ENCODE results near the gene LRRK2.
"Not testable (repeated sequence)": the region's sequence is repeated elsewhere in the genome, so short reads cannot be mapped to it uniquely, and the experiment has no call there.

Gene LRRK2

DNA sequence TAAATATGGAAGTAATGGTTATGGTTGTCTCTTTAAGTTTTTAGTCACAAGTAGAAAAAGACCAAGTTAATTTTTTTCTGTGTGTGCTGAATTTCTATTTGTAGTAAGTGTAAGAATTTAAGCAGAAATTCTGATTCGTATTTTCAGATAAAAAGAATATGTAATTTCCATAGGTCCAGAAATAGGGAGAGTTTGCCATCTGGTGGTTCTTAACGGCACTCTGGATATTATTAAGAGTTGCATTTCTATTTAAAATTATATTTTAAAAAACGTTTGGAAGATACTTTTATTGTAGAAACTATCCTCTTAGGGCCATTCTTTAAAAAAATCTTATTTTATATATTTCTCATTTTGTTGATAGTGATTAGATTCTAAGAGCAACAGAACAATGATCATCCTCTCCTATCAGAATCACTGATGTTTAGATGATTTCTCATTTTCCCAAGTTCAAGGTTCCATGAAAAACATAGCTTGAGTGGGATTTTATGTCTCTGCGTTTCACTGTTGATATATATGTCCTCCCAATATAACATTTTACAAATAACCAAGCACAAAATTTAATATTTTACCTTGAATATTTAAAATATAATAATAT is 88.3 kb downstream of the LRRK2 start:
- no peak for DNase-seq (ENCODE audit: extremely low read depth in 1 of 2, low read depth in 1 of 2)

DNA sequence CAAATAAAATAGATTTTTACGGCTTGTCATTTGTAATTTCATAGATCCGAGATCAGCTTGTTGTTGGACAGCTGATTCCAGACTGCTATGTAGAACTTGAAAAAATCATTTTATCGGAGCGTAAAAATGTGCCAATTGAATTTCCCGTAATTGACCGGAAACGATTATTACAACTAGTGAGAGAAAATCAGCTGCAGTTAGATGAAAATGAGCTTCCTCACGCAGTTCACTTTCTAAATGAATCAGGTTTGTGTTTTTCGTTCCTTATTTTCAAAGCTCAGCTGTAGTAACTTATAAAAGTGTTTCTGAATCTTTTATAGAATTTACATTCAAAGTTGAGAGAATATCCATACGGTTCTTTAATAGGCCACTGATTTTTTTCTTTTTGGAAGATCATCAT is 89.1 kb downstream of the LRRK2 start:
- DNase-seq (ENCODE audit: extremely low read depth in 1 of 2, low read depth in 1 of 2) = no peak

DNA sequence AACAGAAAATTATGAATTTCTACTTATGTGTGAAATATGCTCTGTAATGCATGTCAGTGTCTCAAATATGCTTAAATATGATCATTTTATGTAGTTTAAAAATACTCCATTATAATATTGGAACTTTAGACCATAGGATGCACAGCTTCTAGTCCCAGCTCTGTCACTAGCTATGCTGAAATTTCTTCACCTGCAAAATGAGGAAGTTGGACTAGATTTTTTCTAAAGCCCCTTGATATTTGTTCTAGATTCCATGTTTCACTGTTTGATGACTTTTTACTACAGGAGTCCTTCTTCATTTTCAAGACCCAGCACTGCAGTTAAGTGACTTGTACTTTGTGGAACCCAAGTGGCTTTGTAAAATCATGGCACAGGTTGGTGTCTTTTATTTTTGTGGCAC is 90.1 kb downstream of the LRRK2 start:
- DNase-seq (ENCODE audit: extremely low read depth in 1 of 2, low read depth in 1 of 2) = no peak

DNA sequence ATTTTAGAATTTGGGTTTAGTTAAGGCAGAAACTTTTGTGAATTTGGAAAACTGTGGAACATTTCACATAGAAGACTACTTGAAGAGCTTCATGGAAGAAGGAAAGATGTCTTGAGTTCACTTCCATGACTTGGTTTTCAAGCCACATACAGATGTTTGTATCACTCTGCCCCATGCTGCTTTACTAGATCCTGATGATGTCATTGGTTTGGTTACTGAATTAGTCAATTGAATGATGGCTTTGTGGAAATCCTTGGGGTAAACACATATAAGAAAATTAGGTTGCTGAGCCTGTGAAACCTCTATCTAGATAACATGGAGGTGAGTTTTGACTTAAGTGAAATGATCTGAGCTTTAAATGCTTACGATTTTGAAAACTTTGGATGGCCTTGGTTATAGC is 90.6 kb downstream of the LRRK2 start:
- no peak for DNase-seq (ENCODE audit: extremely low read depth in 1 of 2, low read depth in 1 of 2)

DNA sequence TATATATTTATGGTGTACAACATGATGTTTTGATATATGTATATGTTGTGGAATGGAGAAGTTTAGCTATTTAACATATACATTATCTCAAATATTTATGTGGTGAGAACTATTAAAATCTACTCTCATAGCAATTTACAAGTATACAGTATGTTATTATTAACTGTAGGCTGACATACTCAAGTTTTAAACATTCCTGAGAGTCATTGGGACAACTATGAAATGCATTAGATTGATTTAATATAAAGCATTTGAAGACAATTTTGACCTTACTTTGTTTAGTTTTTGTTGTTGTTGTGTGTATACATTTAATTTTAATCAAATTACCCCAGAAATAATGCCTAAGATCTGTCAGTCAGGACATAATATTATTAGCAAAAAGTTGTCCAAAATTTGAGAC is 99.5 kb downstream of the LRRK2 start:
- DNase-seq (ENCODE audit: extremely low read depth in 1 of 2, low read depth in 1 of 2) = no peak

DNA sequence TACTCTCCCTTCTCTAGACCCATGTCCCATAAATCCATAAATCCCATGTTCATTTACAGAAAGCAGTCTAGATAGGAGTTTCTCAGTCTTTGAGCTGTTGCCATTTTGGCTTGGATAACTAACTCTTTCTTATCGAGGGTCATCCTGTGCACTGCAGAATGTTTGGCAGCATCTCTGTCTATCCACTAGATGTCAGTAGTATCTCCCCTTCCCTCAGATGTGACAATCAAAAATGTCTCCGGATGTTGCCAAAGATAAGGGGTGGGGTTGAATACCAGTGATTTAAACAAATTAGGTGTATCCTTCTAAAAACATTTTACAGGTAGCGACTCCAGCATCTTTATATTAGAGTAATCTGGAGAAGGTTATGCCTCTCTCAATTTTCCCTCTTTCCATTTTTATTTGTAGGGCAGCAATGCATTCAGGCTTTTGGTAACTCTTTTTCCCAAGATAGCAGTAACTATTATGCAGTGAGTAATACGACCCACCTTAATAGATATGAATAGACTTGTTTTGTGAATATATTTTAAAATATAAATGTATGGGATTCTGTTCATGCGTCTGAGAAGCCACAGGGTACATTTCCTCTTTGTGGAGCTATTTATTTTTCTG is 100.7 kb downstream of the LRRK2 start:
- no peak for DNase-seq (ENCODE audit: extremely low read depth in 1 of 2, low read depth in 1 of 2)

DNA sequence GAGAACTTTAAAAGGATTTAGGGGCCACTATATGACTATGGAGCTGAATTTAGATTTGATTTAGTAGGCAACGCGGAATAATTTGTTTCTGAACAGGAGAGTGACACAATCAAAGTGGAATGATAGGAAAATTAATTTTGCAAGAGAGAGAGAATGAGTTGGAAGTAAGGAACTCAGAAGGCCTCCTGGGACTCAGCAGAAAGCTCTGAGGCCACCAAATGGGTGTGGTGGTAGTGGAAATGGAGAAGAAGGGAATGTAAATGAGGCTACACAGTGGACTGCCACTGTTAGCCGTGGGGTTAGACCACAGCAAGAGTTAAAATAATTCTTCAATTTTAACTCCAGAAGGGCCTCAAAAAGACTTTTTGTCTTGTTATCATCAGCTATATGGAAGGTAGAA is 102.7 kb downstream of the LRRK2 start:
- no peak for DNase-seq (ENCODE audit: extremely low read depth in 1 of 2, low read depth in 1 of 2)

DNA sequence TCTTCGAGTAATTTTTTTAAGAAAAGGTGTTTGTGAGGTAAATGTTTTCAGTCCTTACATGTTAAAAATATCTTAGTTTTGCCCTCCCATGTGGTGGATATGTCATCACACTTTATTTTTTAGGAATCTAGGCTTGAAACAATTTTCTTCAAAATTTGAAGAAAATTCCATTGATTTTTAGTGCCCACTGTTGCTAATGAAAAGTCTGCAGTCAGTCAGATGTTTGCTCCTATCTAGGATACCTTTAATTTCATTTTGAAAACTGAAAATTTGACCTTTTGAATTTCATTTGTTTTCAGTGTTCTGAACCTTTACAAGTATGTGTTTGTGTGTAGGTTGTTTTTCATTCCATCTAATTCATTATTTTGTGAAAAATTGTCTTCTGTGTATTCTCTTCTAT is 105.4 kb downstream of the LRRK2 start:
- DNase-seq (ENCODE audit: extremely low read depth in 1 of 2, low read depth in 1 of 2) = no peak

DNA sequence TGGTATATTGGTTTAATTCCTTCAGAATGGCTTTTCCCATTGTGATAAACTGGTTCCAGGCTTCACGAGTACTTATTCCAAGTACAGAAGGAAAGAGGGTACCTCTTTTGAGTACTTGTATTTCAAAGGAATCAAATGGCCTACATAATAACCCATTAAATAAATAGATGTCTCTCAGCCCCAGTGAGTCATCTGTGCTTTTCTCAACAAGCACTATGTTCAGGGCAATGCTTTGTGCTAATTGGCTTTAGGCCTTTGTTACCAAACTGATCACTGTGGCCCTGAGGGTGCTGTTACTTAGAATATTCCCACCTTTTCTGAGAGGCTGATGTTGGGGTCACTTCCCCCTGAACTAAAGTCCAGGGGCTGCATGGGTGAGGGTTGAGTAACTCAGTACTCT is 107.1 kb downstream of the LRRK2 start:
- no peak for DNase-seq (ENCODE audit: extremely low read depth in 1 of 2, low read depth in 1 of 2)

DNA sequence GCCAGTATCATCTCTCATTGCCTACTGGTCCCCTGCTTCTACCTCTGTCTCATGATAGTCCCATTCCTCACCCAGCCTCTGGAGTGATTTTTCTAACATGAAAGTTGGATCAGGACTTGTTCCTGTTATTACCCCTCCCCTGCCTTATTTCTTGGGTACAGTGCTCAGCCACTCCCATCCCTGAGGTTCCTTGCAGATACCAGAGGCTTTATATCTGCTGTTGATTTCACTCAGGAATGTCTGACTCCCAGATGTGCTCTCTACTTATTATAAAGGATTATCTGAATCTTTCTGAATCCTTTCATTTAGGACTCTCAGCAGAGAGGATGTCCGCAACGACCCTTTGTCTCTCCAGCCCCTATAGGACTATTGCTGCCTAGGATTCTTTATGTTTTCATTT is 111.2 kb downstream of the LRRK2 start:
- no peak for DNase-seq (ENCODE audit: extremely low read depth in 1 of 2, low read depth in 1 of 2)

DNA sequence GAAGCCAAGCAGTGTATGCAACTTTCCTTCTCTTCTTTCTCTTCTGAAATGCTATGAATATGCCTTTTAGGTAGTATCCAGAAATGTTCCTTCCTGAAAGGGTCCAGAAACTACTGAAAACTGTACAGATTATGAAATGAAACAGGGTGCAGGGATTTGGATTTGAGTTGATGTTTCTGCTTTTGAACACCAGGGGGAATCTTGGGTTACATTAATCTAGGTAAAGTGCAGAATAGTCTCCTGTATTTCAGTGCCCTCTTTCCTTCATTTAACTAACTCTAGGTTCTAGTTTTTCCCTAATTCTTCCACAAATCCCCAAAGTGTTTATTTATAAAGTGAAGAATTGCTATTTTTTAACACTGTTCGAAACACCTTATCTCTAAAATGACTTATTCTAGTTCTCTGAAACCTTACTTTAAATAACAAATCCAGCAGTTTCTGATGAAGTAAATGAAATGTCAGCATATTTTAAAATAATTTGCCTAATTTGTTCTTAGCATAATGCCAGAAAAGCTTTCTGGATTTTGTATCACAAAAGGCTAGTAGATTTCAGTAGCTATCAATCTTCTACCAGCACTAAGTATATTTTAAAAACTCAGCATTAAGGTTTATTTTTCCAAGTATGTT is 111.9 kb downstream of the LRRK2 start:
- DNase-seq (ENCODE audit: extremely low read depth in 1 of 2, low read depth in 1 of 2) = no peak

DNA sequence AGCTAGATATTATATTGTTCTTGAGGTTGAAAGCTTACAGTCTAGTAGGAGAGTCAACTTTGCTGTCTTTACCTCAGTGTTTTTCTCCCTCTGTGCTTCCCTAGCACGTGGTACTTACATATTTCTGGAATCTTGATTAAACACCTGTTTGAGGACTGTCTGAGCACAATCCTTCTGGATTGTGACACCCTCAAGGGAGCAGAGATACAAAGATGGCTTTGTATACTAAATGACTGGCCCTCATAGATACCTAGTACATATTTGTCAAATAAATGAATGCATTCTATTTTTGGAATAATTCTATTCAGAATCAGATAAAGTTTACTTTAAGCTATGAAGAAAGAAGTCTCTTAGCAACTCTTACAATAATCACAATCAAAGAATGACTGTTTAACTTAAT is 113.3 kb downstream of the LRRK2 start:
- DNase-seq (ENCODE audit: extremely low read depth in 1 of 2, low read depth in 1 of 2) = no peak

DNA sequence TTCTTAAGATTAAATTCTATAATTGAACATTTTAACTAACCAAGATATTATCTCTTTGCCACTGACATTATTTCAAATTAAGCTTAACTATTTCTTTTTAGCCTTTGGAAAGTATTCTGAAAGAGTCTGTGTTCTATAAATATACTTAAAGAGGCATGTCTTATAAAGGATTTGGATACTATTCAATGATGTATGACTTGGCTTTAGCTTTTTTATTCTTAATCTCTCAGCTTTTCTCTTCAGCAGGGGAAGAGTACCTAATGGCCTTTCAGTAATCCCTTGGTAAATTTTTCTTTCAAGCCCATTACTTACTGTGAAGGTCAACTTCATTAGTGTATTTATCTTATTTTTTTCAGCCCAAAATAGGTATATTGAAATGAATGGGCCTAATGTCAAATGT is 113.8 kb downstream of the LRRK2 start:
- DNase-seq (ENCODE audit: extremely low read depth in 1 of 2, low read depth in 1 of 2) = no peak

DNA sequence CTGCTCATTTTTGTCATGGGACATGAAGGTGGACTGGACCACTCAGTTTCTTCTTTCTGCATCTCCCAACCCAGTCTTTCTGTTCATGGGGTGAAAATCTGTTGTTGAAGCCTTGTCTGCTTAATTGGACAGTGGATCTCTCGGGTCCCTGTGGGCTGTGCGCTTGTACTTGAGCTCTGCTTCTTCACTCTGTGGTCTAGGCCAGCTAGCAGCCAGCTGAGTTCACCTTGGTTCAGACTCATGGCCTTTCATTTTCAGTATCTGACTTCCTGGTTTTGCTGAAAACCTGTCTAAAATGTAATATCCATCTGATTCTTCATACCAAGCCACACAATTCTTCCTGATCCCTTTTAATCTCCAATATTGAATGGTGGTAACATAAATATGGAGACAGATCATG is 117.2 kb downstream of the LRRK2 start:
- no peak for DNase-seq (ENCODE audit: extremely low read depth in 1 of 2, low read depth in 1 of 2)

DNA sequence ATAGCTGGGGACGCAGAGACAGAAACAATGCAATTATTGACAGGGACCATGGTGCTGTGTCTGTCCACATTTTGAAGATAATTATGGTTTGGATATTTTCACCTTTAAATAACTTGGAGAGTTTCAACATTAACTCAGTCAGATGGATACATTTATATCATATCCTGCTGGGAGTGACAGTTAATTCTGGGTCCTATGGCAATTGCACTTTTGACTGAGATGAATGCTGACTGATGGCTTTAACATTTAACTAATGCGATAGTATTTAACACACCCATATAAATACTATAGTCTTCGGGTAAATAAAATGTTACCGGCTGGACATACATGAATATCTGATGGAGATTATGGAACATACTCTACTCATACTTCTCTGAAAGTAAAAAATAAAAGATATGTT is 118.3 kb downstream of the LRRK2 start:
- DNase-seq (ENCODE audit: extremely low read depth in 1 of 2, low read depth in 1 of 2) = no peak

DNA sequence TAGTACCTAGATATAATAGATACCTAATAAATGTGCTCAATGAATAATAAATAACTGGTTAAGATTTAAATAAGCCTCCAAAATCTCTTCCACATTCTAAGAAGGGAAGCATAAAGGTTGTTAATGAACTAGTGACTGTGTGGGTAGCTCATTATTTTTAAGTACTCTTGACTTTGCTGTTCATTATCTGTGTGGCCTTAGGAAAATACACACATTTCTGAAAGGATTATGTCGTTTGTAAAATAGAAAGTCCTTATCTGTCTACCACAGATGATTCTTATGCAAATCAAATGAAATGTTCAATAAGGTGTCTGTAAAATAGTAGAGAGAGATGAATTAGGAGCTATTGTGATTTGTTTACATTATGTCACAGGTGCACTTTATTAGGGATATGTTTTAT is 119.5 kb downstream of the LRRK2 start:
- no peak for DNase-seq (ENCODE audit: extremely low read depth in 1 of 2, low read depth in 1 of 2)

DNA sequence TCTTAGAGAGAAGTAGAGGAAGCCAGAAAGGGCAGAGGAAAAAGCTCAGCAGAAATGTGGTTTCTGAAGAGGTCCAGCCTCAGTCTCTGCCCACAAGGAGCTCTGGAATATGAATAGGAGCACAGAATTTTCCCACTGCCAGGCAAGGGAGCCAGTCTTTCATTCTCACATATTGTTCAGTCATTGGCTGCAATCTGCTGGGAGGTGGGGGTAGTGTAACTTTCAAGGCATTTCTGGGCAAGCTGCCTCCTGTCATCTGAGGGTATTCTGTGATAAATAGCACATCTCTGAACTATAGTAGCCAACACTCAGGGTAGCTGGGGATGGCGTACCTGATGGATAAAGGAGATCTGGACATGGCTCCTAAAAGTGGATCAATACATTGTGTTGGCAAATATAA is 127.2 kb downstream of the LRRK2 start:
- no peak for DNase-seq (ENCODE audit: extremely low read depth in 1 of 2, low read depth in 1 of 2)

DNA sequence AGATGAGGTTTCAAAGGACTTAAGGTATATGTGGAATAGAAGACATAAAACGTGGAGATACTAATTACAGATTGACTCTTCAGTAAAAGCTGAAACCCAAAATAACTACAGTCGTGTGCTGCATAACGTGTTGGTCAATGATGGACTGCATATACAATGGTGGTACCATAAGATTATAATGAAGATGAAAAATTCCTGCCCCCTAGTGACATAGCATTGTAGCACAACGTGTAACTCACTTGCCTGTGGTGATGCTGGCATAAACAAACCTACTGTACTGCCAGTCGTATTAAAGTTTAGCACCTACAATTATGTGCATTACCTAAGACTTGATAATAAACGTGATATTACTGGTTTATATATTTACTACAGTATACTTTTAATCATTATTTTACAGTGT is 150.3 kb downstream of the LRRK2 start:
- no peak for DNase-seq (ENCODE audit: extremely low read depth in 1 of 2, low read depth in 1 of 2)

DNA sequence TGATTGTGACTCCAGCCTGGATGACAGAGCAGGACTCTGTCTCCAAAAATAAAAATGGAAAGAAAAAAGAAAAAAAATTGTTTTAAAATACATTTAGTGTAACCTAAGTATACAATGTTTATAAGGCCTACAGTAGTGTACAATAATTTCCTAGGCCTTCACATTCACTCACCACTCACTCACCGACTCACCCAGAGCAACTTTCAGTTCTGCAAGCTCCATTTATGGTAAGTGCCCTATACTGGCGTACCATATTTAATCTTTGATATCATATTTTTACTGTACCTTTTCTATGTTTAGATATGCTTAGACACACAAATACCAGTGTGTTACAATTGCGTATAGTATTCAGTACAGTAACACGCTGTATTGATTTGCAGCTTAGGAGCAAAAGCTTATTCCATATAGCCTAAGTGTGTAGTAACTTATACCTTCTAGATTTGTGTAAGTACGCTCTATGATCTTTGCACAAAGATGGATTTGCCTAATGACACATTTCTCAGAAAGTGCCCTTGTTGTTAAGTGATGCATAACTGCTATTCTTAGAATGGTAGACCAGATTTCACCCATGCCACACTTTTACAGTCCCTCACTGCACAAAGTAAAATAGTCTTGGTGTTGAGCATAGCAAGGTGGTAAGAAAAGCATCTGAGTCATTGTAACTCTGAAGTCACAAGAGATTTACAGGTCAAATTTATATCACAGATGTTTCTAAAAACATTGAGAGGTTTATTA is 151.9 kb downstream of the LRRK2 start:
- no peak for DNase-seq (ENCODE audit: extremely low read depth in 1 of 2, low read depth in 1 of 2)

DNA sequence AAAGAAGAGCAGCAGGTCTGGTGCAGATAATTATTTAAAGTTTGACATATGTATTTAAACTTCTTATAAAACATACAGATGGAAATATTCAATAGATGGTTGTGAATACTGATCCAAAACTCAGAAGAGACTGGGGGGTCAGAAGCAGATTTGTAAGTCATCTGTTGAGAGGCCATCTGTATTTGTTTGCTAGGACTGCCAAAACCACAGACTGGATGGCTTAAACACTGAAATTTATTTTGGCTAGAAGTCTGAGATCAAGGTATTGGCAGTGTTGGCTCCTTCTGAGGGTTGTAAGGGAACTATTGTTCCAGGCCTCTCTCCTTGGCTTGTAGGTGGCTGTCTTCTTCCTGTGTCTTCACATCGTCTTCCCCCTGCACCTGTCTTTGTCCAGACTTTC is 153.9 kb downstream of the LRRK2 start:
- no peak for DNase-seq (ENCODE audit: extremely low read depth in 1 of 2, low read depth in 1 of 2)

DNA sequence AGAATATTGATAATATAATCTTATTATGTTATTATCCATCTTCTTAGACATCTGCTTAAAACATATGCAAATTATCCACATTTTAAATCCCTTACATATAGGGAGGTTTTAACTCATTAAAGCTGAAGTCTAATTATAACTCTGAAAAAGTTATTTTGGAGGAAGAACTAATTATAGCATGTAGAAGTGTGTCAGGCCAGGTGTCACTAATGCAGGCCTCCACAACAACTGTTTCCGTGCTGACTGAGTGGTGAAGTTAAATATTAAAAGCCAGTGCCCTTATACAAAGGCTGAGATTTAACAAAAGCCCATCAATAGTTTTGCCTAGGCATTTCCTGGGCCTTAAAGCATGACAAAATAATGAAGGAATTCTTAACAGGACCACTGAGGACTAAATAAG is 157.4 kb downstream of the LRRK2 start:
- DNase-seq (ENCODE audit: extremely low read depth in 1 of 2, low read depth in 1 of 2) = no peak

DNA sequence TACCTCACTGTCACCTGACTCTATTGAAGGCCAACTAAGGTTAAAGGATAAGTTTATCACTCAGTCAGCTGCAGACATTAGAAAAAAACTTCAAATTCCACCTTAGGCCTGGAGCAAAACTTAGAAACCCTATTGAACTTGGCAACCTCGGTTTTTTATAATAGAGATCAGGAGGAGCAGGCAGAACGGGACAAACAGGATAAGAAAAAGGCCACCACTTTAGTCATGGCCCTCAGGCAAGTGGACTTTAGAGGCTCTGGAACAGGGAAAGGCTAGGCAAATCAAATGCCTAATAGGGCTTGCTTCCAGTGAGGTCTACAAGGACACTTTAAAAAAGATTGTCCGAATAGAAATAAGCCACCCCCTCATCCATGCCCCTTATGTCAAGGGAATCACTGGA is 162.5 kb downstream of the LRRK2 start:
- not testable (repeated sequence) for DNase-seq (ENCODE audit: extremely low read depth in 1 of 2, low read depth in 1 of 2)
